Stimulated activated naive CD8-positive, alpha-beta T cell treated with anti-CD3 and anti-CD28 coated beads, Interleukin-15, Interleukin-2, amounts not matched to agents 100 U/mL and 50 U/mL, for 24 hours (primary cell): ENCODE data around the gene LRP11.

ENCODE experiments used
- ATAC-seq: fragments of 150-1000 bp; cut with Tn5 transposase; one replicate; pipeline ENCODE4 v1.10.0; 2021
- DNase-seq: peaks from one replicate; pipeline ENCODE4 v3.0.0; 2021

Gene LRP11

DNA sequence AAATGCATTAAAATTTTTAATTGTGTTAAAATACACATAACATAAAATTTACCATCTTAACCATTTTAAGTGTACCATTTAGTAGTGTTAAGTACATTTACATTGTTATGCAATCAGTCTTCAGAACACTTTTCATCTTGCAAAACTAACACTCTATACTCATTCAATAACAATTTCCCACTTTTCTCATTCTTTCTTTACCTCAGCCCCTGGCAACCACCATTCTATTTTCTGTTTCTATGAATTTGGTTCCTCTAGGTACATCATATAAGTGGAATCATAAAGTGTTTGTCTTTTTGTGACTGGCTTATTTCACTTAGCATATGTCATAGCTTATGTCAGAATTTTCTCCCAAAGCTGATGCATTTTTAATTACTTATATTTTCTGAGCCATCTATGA lies 82.4 kb downstream of the LRP11 start:
- ATAC-seq (no peak), DNase-seq (no peak)

DNA sequence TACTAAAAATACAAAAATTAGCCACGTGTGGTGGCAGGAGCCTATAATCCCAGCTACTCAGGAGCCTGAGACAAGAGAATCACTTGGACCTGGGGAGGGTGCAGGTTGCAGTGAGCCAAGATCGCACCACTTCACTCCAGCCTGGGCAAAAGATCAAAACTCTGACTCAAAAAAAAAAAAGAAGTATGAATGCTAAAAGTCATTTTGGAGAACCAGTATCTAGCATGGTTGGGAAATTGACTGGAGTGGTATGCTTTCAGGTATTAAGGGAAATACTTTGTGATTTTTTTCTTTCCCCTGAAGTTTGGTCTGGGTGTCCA lies 84.6 kb downstream of the LRP11 start:
- no peak for ATAC-seq
- no peak for DNase-seq

GRCh38 chr6:149777624-149778023 lies 86.5 kb downstream of the LRP11 start:
- DNase-seq (no peak), ATAC-seq (no peak)

- no peak for ATAC-seq
Observed at GRCh38 chr6:149771925-149772324, 92.2 kb downstream of the LRP11 start.

DNA sequence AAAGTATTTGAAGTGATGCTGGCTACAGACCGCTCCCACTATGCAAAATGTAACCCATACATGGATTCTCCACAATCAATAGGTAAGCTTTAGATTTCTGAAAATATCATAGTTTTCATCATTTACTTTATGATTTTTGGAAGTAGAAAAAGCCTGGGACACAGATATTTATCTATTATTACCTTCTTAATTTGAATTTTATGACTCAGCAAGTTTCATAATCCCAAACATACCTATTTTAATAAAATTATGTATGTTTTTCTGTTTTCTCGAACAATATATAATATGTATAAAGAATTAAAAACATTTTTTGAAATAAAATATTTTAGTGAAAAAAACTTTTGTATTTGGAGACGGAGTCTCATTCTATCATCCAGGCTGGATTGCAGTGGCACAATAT lies 93.0 kb downstream of the LRP11 start:
- DNase-seq (no peak), ATAC-seq (no peak)

More at GRCh38 chr6:149771925-149772324, 92.2 kb downstream of the LRP11 start:
- no peak for DNase-seq

DNA sequence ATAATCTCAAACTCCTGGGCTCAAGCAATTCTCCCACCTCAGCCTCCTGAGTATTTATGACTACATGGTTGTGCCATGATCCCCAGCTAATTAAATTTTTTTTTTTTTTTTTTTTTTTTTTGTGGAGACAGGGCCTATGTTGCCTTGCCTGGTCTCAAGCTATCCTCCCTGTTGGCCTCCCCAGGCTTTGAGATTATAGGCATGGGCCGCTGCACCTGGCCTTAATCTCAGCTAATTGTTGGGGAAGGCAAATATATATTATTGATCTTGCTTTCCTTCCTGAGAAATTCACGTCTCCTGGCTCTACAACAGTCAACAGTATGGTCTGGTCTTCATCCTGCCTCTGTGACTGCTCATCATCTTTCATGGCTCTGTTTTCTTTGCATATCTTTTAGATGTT lies 94.5 kb downstream of the LRP11 start:
- no peak for ATAC-seq

More for the DNA sequence above, 94.5 kb downstream of the LRP11 start:
- DNase-seq = no peak
